Adipocyte (in vitro differentiated cells): ENCODE data around the gene MEGF6.
A peak's percentile ranks its signal among the peaks of the same experiment; 100 is the strongest.
"Not testable (repeated sequence)": the region's sequence is repeated elsewhere in the genome, so short reads cannot be mapped to it uniquely, and the experiment has no call there.

Source experiments
- DNase-seq: peaks from one replicate; pipeline ENCODE4 v3.0.0-alpha.2; 2015; ENCODE audit warnings: low read depth
- H3K27me3 ChIP-seq: replicated peaks from 2 replicates; pipeline ENCODE4 v1.7.0; 2013; ENCODE audit warnings: mild to moderate bottlenecking, low read length, moderate library complexity; ENCODE audit not compliant: control insufficient read depth, insufficient read depth
- H3K36me3 ChIP-seq: 2 replicates; pipeline ENCODE4 v1.7.0; 2013; ENCODE audit warnings: low read length, mild to moderate bottlenecking, moderate library complexity; ENCODE audit not compliant: control insufficient read depth, insufficient read depth, severe bottlenecking
- H3K4me1 ChIP-seq: 2 replicates; pipeline ENCODE4 v1.7.0; 2013; ENCODE audit warnings: mild to moderate bottlenecking, low read length, moderate library complexity; ENCODE audit not compliant: control insufficient read depth, insufficient read depth
- H3K4me3 ChIP-seq: 2 replicates; pipeline ENCODE4 v1.7.0; 2013; ENCODE audit warnings: mild to moderate bottlenecking, low read length, moderate library complexity
- H3K9ac ChIP-seq: 2 replicates; pipeline ENCODE4 v1.7.0; 2013; ENCODE audit warnings: mild to moderate bottlenecking, low read length, moderate library complexity
- H3K9me3 ChIP-seq: 2 replicates; pipeline ENCODE4 v1.7.0; 2013; ENCODE audit warnings: mild to moderate bottlenecking, low read length, moderate library complexity; ENCODE audit not compliant: control insufficient read depth

The MEGF6 gene

DNA sequence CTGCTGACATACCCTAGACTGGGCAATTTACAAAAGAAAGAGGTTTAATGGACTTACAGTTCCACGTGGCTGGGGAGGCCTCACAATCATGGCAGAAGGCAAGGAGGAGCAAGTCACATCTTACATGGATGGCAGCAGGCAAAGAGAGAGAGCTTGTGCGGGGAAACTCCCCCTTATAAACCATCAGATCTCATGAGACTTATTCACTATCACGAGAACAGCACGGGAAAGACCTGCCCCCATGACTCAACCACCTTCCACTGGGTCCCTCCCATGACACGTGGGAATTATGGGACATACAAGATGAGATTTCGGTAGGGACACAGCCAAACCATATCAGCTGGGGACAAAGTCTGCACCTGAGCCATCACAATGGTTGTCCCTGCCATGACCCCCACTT is 35.8 kb downstream of the MEGF6 start:
- not testable (repeated sequence) for H3K4me3 ChIP-seq, H3K9me3 ChIP-seq

DNA sequence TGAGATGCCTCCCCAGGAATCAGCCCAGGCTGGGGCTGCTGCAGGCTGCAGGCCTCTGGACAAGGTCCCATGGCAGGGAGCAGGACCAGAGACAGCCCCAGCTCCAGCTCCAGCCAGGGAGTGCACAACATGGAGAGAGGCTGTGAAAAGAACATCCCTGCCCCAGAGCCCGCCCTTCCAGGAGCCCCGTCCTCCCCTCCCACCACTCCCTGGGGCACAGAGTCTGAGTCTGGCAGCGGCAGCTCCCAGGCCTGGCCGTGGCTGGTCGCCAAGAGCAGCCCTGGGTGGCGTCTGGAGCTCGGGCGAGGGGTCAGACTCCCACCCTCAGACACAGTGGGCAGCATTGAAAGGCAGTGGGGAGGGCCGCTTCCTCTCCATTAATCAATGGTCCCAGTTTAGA is 37.8 kb downstream of the MEGF6 start:
- peaks cover 4% of the 10 kb centered on the region for H3K9me3 ChIP-seq
- no peak for DNase-seq
- H3K36me3 ChIP-seq: no peaks in the 10 kb centered on the region
- H3K9ac ChIP-seq: no peak overlapping the region
- peaks cover 42% of the 10 kb centered on the region for H3K27me3 ChIP-seq
- H3K4me1 ChIP-seq: no peaks in the 10 kb centered on the region
- no peak overlapping the region for H3K4me3 ChIP-seq

More for the DNA sequence above, 35.8 kb downstream of the MEGF6 start:
- peaks cover 32% of the 10 kb centered on the region for H3K27me3 ChIP-seq
- not testable (repeated sequence) for H3K36me3 ChIP-seq, H3K9ac ChIP-seq, H3K4me1 ChIP-seq, DNase-seq

- not testable (repeated sequence) for H3K9me3 ChIP-seq, H3K36me3 ChIP-seq, DNase-seq, H3K4me3 ChIP-seq, H3K4me1 ChIP-seq, H3K9ac ChIP-seq
- H3K27me3 ChIP-seq: peaks cover 36% of the 10 kb centered on the region
Measured at GRCh38 chr1:3572638-3573037, 38.7 kb downstream of the MEGF6 start.

DNA sequence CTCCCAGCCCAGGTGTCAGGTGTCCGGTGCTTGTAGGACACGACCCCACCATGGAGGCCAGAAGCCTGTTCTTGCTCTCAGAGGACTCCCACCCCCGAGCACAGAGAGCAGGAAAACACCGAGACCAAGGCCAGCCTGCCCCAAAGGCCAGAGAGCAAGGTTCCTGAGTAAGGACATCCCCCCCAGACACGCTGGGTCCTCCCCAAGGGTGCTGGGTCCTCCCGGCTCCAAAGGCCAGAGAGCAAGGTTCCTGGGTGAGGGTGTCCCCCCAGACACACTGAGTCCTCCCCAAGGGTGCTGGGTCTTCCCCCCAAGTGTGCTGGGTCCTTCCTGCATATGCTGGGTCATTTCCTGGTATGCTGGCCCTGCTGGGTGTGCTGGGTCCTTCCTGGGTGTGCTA is 40.0 kb downstream of the MEGF6 start:
- Histone ChIP-seq H3K4me3 (no peak overlapping the region), H3K4me1 (no peaks in the 10 kb centered on the region), H3K9ac (no peak overlapping the region), H3K9me3 (peaks cover 4% of the 10 kb centered on the region), H3K36me3 (no peaks in the 10 kb centered on the region), H3K27me3 (peaks cover 40% of the 10 kb centered on the region)
- no peak for DNase-seq

DNA sequence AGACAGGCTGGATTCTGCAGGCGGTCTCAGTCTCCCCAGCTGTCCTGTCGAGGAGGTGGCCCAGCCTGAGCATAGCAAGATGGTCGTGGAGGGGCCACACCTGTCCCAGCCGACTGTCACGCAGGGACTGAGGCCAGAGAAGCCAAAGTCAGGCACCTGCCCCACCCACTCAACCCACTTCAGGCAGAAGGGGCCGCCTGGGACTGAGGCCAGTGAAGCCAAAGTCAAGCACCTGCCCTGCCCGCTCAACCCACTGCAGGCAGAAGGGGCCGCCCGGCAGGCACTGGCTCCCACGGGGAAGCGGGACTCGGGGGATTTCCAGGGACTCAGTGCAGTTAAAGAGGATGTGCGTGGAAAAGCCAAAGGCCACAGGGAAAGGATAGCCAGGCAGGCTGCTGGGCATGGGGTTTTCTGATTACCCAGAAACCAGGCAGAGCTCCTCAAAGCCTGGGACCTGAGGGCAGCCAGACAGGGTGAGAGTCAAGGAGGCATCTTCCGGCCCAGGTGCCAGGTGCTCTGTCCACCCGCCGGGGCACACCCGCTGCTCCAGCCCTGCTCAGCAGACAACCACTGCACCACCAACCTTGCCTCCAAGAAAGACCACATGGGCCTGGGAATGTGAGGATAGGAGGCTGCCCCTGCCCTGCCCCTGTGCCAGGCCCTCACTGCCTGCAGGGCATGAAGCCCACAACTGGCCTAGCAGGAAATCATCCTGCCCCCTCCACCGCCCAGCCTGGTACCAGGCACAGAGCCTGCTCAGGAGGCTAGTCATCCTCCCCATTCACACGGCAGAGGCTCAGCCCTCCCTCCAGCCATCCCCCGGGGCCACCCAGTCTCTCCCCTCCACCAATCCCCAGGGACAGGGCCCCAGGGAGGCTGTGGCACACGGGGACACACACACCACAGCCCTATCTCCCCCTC is 41.0 kb downstream of the MEGF6 start:
- DNase-seq: no peak
- Histone ChIP-seq H3K9me3 (no peaks in the 10 kb centered on the region), H3K4me1 (no peaks in the 10 kb centered on the region), H3K27me3 (peaks cover 49% of the 10 kb centered on the region), H3K4me3 (no peak overlapping the region), H3K9ac (no peak overlapping the region), H3K36me3 (no peaks in the 10 kb centered on the region)

DNA sequence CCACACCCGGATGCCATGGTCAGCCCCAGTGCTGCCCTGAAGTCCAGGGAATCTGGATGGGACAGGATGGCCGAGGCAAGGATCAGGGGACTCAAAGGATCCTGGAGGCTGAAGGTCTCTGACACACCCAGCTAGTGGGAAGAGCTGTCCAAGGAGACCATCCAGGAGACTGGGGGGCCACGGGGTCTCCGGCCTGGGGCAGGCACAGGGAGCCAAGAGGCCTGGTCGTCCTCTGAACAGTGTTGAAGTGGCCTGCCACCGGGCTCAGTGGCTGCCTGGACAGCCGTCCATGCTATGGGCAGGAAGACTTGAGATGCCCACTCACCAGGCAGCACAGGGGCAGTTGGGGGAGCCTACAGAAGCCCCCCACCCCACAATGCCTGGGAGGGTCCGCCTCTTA is 41.9 kb downstream of the MEGF6 start:
- no peaks in the 10 kb centered on the region for H3K4me1 ChIP-seq

DNA sequence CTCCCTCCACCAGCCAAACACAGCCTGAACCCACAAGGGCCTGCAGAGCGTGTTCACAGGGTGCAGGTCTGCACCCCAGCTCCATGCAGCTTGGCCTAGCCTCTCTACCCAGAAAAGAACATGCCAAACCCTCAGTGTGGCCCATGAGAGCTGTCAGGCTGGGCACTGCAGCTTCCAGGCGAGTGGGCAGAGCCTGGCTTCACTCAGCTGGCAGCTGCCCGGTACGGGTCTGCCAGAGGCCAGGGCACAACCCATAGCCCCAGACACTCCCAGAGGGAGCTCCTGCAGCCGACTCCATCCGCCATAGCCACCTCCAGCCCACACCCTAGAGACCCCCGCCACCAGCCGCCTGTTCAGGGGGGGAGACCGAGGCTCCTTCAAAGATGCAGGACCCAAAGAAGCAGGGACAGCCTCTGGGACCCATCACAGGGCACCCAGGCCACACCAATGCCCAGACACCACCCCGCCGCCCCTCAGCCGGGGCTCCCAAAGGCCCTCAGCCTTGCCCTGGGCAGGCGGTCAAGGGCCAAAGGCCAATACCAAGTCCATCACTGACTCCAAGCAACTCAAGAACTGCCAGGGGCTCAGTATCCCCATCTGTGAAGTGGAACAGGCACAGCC is 42.4 kb downstream of the MEGF6 start:
- DNase-seq: no peak
- peaks cover 58% of the 10 kb centered on the region for H3K27me3 ChIP-seq
- H3K4me3 ChIP-seq: no peak overlapping the region
- H3K9ac ChIP-seq: no peak overlapping the region
- H3K4me1 ChIP-seq: no peaks in the 10 kb centered on the region
- no peaks in the 10 kb centered on the region for H3K36me3 ChIP-seq
- H3K9me3 ChIP-seq: no peaks in the 10 kb centered on the region

More for the DNA sequence above, 41.9 kb downstream of the MEGF6 start:
- no peak overlapping the region for H3K9ac ChIP-seq
- DNase-seq: no peak
- H3K4me3 ChIP-seq: no peak overlapping the region
- H3K36me3 ChIP-seq: no peaks in the 10 kb centered on the region
- H3K27me3 ChIP-seq: peaks cover 56% of the 10 kb centered on the region
- no peaks in the 10 kb centered on the region for H3K9me3 ChIP-seq

GRCh38 chr1:3566951-3567804 is 44.1 kb downstream of the MEGF6 start:
- H3K36me3 ChIP-seq: no peaks in the 10 kb centered on the region
- H3K9ac ChIP-seq: no peak overlapping the region
- no peaks in the 10 kb centered on the region for H3K9me3 ChIP-seq
- no peak overlapping the region for H3K4me3 ChIP-seq
- no peak for DNase-seq
- no peaks in the 10 kb centered on the region for H3K4me1 ChIP-seq
- peaks cover 54% of the 10 kb centered on the region for H3K27me3 ChIP-seq

DNA sequence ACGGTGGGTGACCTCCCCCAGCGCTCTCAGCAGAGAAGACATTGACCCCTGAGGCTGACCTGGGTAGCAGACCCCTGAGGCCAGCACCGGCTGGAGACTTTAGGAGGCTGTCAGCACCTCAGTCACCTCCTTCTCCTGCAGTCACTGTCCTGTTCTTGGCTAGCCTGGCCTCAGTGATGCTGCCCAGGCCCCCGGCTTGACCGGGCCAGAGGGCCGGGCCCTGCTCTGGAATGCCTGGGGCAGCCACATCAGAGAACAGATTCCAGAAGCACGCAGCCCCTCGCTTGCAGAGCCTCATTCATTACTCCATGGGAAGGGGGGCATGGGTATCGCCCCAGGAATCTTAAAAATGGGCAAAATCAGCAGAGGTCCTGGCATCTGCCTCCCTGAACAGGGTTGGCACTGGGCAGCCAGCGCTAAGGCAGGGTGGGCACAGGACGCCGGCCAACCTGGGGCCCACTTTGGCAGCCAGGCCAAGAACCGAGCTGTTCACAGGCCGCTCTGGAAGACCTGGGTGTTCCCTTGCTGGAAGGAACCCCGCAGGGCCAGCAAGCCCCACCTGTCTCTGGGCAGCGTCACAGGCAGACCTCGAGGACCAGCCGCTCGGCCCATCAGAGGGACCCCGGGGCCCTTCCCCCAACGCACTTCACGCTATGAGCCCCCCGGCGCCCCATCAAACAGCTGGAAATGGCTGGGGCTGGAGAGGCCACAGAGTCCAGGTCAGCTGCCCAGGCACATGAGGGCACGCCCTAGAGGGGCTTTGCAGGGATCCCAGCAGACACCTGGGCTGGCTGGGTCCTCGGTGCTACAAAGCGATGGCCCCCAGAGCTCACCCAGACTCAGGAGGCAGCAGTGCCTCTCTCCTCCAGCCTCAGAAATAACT is 45.1 kb downstream of the MEGF6 start:
- Histone ChIP-seq H3K9me3 (no peaks in the 10 kb centered on the region), H3K4me1 (no peaks in the 10 kb centered on the region), H3K27me3 (peaks cover 48% of the 10 kb centered on the region), H3K9ac (no peak overlapping the region), H3K4me3 (no peak overlapping the region), H3K36me3 (no peaks in the 10 kb centered on the region)
- no peak for DNase-seq

DNA sequence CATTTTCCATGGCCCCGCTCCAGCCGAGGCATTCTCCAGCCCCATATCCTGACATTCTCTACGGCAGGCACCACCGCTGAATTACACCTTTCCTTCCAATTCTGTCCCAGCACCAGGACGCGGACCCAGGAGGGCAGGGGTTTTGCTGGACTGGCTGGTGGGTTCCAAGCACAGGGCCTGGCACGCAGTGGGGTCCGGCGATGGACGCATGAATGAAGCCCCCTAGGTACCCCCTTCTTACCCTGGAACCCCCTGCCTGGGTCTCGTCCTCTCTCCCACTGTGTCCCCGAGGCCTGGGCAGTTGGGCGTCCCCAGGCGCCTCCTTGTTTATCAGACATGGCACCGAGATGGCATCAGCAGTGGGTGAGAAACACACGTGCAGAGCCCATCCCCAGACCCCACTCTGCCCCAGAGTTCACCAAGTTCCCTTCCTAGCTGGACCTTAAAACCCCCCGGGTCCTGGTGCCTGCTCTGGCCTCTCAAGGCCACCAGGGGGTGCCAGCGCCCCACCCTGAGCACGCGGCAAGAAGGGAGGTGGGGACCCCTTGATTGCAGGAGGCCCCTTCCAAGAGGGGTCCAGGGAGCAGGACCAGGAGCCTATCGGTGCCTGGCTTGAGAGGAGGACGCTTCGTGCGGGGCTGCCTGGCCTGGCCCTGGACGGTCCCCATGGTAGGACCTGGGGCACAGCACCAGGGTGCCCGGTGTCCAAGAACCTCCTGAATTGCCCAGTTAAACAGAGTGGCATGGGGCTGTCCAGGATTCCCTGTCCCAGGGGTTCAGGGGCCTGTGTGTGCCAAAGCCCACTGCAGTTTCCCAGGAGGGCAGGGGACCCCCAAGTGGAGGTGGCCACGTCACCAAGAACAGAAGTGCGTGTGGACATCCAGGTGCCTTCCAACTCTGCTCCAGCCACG is 46.1 kb downstream of the MEGF6 start:
- Histone ChIP-seq H3K9me3 (no peaks in the 10 kb centered on the region), H3K9ac (no peak overlapping the region), H3K4me1 (no peaks in the 10 kb centered on the region), H3K4me3 (no peak overlapping the region), H3K27me3 (peaks cover 39% of the 10 kb centered on the region), H3K36me3 (no peaks in the 10 kb centered on the region)
- peak; percentile 57 for DNase-seq
